H1 (cell line): ENCODE data around the gene C16orf89. TPM values are rescaled to one million over a fixed set of nuclear protein-coding genes. Genes with fewer than 3 reads are reported as not detected.

Experiments
- POLR2A ChIP-seq, 2 experiments: IDR thresholded peaks; 1 replicate in 1 of 2; 2 replicates in 1 of 2; pipeline ENCODE4 v1.6.1; 2011; ENCODE audit warnings: low read depth in 2 of 2, low read length in 2 of 2, mild to moderate bottlenecking in 2 of 2; ENCODE audit errors: control extremely low read depth in 1 of 2
- RAD21 ChIP-seq, 2 experiments: IDR thresholded peaks in 1 of 2; conservative IDR thresholded peaks in 1 of 2; 2 replicates each; pipeline ENCODE4 v1.6.1; 2011; ENCODE audit warnings: low read depth in 2 of 2, low read length in 2 of 2, improper control_type of control experiment in 1 of 2, inconsistent platforms in 1 of 2, mild to moderate bottlenecking in 1 of 2, moderate library complexity in 1 of 2
- YY1 ChIP-seq: IDR thresholded peaks from 2 replicates; pipeline ENCODE4 v1.6.1; 2011; ENCODE audit warnings: low read depth, mild to moderate bottlenecking, low read length
- polyA plus RNA-seq, 7 experiments: library from polyadenylated mRNA; depleted of rRNA in 3 of 7; stranded (reverse) in 5 of 7; unstranded in 2 of 7; fragments of >200 nt in 5 of 7; fragments of 200-250 nt in 2 of 7; gene quantifications; 1 replicate in 5 of 7; 2 replicates in 1 of 7; 4 replicates in 1 of 7; pipeline versions ENCODE4 v1.2.1 to v1.2.3, GENCODE V29; 2011 to 2013; ENCODE audit warnings: missing spikeins in 2 of 7, mixed read lengths in 2 of 7
- total RNA-seq: library from RNA; stranded (reverse); fragmentation: NEBNext Ultra II Directional; extraction: Animal tissue kit (Norgen Biotek cat#: 25700); gene quantifications from 2 replicates; pipeline ENCODE4 v1.2.1, GENCODE V29; 2021

Gene C16orf89
- total and polyA plus RNA-seq, 2 of the 8 experiments (the other 6 are each of a cell fraction or from before 2014, with no cell fraction given), result 6.7 to 9.9 TPM

DNA sequence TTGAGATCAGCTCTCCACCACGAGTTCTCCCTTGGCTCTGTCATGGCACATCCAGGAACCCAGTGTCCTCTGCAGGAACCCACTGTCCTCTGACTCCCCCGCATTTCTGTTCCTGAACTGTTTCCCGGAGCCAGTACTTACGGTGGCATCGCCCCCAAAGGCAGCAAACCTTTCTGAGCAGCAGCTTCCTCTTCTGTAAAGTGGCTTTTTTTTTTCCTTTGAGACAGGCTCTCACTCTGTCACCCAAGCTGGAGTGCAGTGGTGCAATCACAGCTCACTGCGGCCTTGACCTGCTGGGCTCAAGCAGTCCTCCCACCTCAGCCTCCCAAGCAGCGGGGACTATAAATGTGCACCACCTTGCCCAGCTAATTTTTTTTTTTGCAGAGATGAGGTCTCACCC is 64.2 kb downstream of the C16orf89 start (continued):
- TF ChIP-seq RAD21 (IDR thresholded peaks at IDR 0.05 in 1 of 2, conservative IDR thresholded peaks at IDR 0.05 in 1 of 2; ENCODE audit: low read depth in 2 of 2, low read length in 2 of 2), result no peak
- TF ChIP-seq YY1, result no peak
- TF ChIP-seq POLR2A (IDR thresholded peaks at IDR 0.05; ENCODE audit: control extremely low read depth in 1 of 2, low read depth in 2 of 2, low read length in 2 of 2), result no peak
